Activated naive CD8-positive, alpha-beta T cell treated with anti-CD3 and anti-CD28 coated beads, Interleukin-2, amount 10 ng/mL, durations not matched to agents 7 days and 5 days (primary cell): ENCODE measurements around the gene UFC1. TPM values are rescaled to one million over a fixed set of nuclear protein-coding genes. Genes with fewer than 3 reads are reported as not detected.
A peak's percentile ranks its signal among the peaks of the same experiment; 100 is the strongest.

Experiments used
- ATAC-seq: fragments of 150-1000 bp; cut with Tn5 transposase; one replicate; pipeline ENCODE4 v1.10.0; 2021; ENCODE audit warnings: low read depth, moderate library complexity
- POLR2A ChIA-PET: fragments of 350-600 bp; sonication (Branson Sonifier 250); formaldehyde crosslinking; loops from one replicate; lab custom pipeline; 2021; ENCODE audit warnings: antibody characterized with exemption; lab: Charles Lee
- DNase-seq: peaks from one replicate; pipeline ENCODE4 v3.0.0; 2021
- H3K27ac Mint-ChIP-seq: one replicate; pipeline ENCODE4 v1.8.0; 2022; ENCODE audit warnings: mild to moderate bottlenecking, mixed read lengths
- H3K27me3 Mint-ChIP-seq: one replicate; pipeline ENCODE4 v1.8.0; 2022; ENCODE audit warnings: mild to moderate bottlenecking, moderate library complexity, mixed read lengths
- H3K36me3 Mint-ChIP-seq: one replicate; pipeline ENCODE4 v1.8.0; 2021; ENCODE audit warnings: mild to moderate bottlenecking, mixed read lengths
- H3K4me1 Mint-ChIP-seq: one replicate; pipeline ENCODE4 v1.8.0; 2021; ENCODE audit warnings: mixed read lengths
- H3K4me3 Mint-ChIP-seq: one replicate; pipeline ENCODE4 v1.8.0; 2022; ENCODE audit warnings: mild to moderate bottlenecking, moderate library complexity, mixed read lengths
- H3K9me3 Mint-ChIP-seq: one replicate; pipeline ENCODE4 v1.8.0; 2021; ENCODE audit warnings: mixed read lengths
- total RNA-seq, 2 experiments: library from RNA; stranded (reverse); gene quantifications; one replicate each; pipeline ENCODE4 v1.2.3, GENCODE V29; 2021

UFC1 gene
- total RNA-seq, 2 experiments from 2014 or later = 95.9 to 98.1 TPM

DNA sequence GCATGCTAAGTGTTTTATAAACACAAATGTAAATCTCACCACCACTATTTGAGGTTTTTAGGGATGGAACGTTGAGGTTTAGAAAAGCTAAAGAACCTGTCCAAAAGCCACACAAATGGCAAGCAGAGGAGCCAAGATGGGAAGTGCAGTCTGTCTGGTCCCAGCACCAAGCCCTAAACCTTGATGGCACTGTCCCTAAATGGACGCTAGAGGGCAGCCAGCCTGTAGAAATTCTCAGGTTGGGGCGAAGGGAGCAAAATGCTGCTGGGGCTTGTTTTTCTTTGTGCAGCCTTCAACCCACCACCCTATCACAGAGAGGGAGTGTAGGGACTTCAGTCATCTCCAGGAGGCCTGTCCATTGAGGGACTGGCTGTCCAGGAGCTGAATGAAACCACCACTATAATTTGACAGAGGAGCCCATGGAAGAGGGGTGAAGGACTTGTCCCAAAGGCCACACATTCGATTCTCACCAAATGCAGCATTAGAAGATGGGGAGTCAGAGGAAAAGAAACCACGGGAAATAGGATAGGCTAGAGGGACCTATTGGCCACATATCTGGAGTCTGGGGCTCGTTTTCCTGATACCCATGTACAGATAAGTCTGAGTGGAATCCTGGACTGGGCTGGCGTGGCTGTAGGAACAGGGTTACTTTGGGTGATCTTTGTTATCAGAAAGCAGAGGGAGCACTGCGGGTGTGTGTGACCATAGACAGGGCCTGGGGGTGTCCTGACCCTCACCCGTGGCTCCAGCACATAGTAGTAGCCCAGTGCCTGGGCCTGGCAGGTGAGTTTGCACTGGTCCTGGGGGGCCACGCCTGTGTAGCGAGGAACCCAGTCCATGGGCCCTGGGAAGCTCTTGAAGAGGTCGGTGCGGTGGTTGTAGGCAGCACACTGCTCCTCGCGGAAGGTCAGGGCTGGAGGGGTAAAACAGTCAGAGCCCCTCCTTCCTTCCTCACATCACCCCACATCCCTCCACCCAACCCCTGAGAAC, 39.0 kb downstream of the UFC1 start:
- H3K4me3 Mint-ChIP-seq = no peak overlapping the region

DNA sequence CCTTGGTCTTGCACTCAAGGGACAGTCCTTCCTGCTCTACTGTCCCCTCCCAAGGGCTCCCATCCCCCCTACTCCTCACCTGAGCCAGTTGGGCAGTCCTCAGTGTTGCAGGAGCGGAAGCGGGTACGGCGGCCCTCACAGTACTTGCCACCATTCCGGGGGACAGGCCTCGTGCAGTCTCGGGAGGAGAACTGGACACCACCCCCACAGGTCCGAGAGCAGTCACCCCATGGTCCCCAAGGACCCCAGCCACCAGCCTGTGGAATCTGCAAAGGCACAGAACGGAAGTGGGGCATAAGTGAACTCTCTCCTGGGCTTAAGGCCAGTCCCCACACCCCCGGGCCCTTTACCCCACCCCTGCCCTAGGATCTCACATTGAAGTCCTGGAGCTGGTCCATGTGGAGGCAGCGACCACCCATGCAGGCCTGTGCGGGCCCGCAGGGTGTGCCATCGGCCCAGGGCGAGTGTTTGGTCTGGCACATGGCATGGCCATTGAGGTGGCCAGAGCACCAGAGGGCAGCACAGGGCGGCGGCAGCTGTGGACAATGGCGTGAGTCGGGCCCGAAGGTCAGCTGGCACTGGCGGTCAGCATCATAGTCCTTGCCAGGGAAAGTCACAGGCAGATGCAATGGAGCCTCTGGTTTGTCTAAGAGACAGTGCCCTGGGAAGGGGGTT, 39.9 kb downstream of the UFC1 start:
- Mint-ChIP-seq H3K9me3 (no peaks in the 10 kb centered on the region), H3K4me1 (peaks cover 38% of the 10 kb centered on the region), H3K27me3 (no peaks in the 10 kb centered on the region), H3K36me3 (no peaks in the 10 kb centered on the region), H3K4me3 (no peak overlapping the region), H3K27ac (peak overlapping the region; percentile 90)
- POLR2A ChIA-PET = interaction anchor here (1.2 to 4.1 kb wide), 4 partner anchors 9 to 17 kb away, joined by 4 to 22 read pairs (median 6); partner anchors contain the start of genes B4GALT3 and NDUFS2
- DNase-seq (no peak), ATAC-seq (no peak)

More for the DNA sequence above, 39.0 kb downstream of the UFC1 start:
- Mint-ChIP-seq H3K4me1 (peaks cover 40% of the 10 kb centered on the region), H3K9me3 (no peaks in the 10 kb centered on the region), H3K36me3 (no peaks in the 10 kb centered on the region), H3K27ac (peak overlapping the region; percentile 90), H3K27me3 (no peaks in the 10 kb centered on the region)
- POLR2A ChIA-PET = interaction anchor here (0.5 to 4.1 kb wide), 7 partner anchors 10 to 70 kb away, joined by 3 to 22 read pairs (median 5); partner anchors contain the start of genes B4GALT3, NDUFS2 and TOMM40L
- ATAC-seq (peak; percentile 81), DNase-seq (peak; percentile 58)

DNA sequence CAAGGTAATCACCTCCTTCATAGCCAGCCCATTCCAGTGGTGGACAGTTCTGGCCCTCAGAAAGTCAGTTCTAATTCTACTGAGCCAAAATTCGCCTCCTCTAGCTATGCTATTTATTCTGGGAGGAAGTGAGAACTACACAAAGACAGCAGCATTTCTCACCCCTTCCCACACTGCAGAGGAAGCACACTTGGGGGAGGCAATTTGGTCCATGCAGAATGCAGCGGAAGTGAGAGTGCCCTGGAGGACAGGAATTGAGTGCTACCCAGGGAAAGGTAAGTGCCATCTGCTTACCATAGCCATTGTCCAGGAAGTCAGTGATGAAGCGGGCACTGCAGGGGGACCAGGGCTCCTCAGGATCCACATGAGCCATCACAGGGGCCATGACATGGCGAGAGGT, 41.4 kb downstream of the UFC1 start:
- Mint-ChIP-seq H3K27ac (peak overlapping the region; percentile 70), H3K36me3 (no peaks in the 10 kb centered on the region), H3K4me3 (no peak overlapping the region), H3K27me3 (no peaks in the 10 kb centered on the region), H3K4me1 (peaks cover 40% of the 10 kb centered on the region), H3K9me3 (no peaks in the 10 kb centered on the region)
- no peak for DNase-seq
- POLR2A ChIA-PET = interaction anchor here (1.7 to 1.9 kb wide), 2 partner anchors 10 to 18 kb away, joined by 4 to 7 read pairs; partner anchors contain the start of gene B4GALT3
- peak; percentile 25 for ATAC-seq

DNA sequence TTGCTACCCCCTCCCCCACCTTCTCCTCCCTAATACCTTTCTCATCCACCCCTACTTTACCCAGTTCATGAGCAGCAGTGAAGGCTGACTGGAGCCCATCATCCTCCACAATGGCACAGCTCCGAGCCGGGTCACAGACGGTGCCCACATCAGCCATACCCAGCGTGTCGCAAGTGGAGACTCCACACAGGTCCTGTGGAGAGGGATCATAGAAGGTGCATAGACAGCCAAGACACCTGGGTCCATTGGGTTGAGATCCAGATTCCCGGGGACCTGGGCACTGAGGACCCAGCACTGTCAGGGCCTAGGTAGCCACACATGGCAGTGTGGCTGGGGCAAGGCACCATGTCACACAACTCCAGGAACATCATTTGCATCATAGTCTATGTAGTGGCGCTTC, 42.3 kb downstream of the UFC1 start:
- Mint-ChIP-seq H3K9me3 (no peaks in the 10 kb centered on the region), H3K27ac (no peak overlapping the region), H3K4me3 (no peak overlapping the region), H3K4me1 (peaks cover 50% of the 10 kb centered on the region), H3K36me3 (no peaks in the 10 kb centered on the region), H3K27me3 (no peaks in the 10 kb centered on the region)
- DNase-seq (no peak), ATAC-seq (no peak)
- POLR2A ChIA-PET = no interaction called here

DNA sequence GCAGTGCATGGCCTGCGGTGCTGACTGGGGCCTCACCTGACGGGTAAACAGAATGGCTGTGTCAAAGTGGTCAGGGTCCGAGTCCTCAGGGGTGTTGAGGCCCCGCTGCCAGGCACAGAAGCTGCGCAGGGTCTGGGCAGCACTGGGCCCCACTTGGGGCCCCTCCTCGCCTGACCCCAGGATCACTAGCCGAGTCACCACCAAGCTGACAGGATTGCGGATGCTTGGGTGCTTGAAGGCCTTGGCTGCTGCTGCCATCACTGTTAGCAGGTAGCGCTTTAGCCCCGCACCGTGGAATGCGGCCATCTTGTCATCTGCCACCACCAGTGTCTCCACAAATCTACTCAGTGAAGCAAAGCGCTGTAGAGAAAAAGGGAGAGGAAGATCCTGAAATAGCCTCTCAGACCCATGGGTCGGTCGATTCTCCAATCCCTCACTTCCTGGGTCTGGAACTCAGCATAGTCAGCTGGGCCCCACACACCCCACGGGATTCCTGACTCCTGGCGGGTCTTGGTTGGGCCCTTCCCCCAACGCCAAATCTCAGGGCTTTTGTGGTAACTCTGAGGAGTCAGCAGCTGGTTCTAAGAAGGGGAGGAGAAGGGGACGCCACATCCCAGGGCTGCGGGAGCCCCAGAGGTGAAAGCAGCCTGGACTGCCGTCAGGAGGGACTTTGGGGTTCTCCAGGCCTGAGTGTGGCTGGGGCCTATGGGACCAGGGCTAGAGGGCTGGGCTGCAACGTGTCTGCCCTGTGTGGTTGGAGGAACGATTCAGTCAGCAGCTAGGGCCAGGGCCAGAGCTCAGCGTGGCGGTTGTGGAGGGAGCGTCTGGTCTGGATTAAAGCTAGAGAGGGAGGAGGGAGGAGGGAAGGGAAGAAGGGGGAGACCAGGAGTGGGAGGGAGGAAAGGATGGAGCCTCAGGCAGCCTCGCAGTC, 43.0 kb downstream of the UFC1 start:
- Mint-ChIP-seq H3K4me1 (peaks cover 55% of the 10 kb centered on the region), H3K27ac (peak overlapping the region; percentile 85)

DNA sequence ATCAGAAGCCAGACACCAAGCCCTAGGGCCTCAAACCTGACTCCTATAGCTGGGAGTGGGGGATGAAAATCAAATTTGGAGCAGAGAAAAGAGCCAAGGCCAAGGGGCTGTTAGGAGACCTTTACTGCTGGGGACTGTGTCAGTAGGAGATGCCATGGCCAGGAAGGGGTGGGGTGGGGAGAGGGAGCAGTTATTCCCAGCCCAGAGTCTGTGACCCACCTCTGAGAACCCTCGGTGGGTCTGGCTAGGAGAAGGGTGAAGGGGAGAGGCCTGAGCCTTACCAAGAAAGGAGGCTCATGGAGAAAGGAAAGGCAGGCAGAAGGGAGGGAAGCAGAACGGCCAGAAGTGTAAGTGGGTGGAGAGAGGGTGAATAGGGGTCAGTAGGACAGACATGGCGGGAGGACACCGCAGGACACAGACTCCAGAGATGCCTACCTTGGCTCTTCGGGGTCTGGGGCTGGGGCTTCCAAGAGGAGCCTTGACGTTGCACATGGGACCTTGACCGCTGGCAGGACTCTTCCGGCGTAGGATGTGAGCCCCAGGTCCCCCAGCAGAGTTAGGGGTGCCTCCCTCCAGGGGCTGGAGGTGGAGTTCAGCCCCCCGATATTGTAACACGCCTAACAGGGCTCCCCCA, 43.9 kb downstream of the UFC1 start:
- no peak for DNase-seq
- no peak overlapping the region for H3K4me3 Mint-ChIP-seq
- no peaks in the 10 kb centered on the region for H3K27me3 Mint-ChIP-seq
- no peak for ATAC-seq
- POLR2A ChIA-PET = interaction anchor here (0.6 to 1.9 kb wide), 5 partner anchors 12 to 100 kb away, joined by 3 to 8 read pairs (median 7); partner anchors contain the start of gene TOMM40L
- H3K9me3 Mint-ChIP-seq = no peaks in the 10 kb centered on the region
- H3K36me3 Mint-ChIP-seq = peaks cover 2% of the 10 kb centered on the region
- H3K27ac Mint-ChIP-seq = peak overlapping the region; percentile 85
- peaks cover 53% of the 10 kb centered on the region for H3K4me1 Mint-ChIP-seq

More for the DNA sequence above, 43.0 kb downstream of the UFC1 start:
- ATAC-seq (no peak), DNase-seq (no peak)
- no peaks in the 10 kb centered on the region for H3K36me3 Mint-ChIP-seq
- POLR2A ChIA-PET = interaction anchor here (0.6 to 1.9 kb wide), 4 partner anchors 11 to 109 kb away, joined by 3 to 7 read pairs (median 5); no protein-coding TSS in a partner anchor
- H3K27me3 Mint-ChIP-seq = no peaks in the 10 kb centered on the region
- H3K4me3 Mint-ChIP-seq = no peak overlapping the region
- no peaks in the 10 kb centered on the region for H3K9me3 Mint-ChIP-seq

DNA sequence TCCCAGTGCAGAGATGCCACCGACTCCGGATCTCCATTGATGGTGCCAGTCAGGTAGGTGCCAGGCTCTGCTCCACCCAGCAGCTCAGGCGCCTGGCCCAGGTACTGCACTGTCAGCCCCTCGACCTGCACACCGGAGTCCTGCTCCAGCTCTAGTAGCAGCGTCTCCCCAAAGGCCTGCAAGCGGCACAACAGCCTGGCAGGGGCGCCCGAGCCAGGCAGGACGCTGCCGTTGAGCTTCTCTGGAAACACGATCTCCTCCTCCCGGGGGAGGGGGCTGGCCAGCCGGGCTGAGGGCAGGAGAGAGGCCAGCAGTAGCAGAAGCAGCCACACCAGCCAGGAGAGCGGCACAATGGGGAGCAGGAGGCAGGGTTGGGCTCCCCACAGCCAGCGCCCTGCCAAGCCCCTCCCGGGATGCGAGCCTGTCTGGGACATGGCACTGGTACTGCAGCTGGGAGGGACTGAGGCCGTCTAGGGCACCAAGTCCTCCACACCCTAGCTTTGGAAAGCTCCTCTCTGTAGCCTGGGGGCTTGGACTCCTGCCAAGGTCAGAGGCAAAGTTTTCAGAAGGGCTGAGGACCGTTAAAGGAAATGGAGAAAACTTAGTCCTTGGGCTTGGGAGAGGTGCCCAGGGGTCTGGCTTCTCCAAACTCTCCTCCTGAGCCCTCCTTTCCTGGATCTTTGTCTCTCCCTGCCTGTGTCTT, 44.6 kb downstream of the UFC1 start:
- POLR2A ChIA-PET = interaction anchor here (1.0 to 1.9 kb wide), 5 partner anchors 13 to 33 kb away, joined by 3 to 8 read pairs (median 7); partner anchors contain the start of genes PPOX and TOMM40L
- no peaks in the 10 kb centered on the region for H3K27me3 Mint-ChIP-seq
- no peak for DNase-seq
- no peak for ATAC-seq
- peak overlapping the region; percentile 64 for H3K27ac Mint-ChIP-seq
- H3K9me3 Mint-ChIP-seq = no peaks in the 10 kb centered on the region
- peaks cover 2% of the 10 kb centered on the region for H3K36me3 Mint-ChIP-seq
- no peak overlapping the region for H3K4me3 Mint-ChIP-seq
- H3K4me1 Mint-ChIP-seq = peaks cover 54% of the 10 kb centered on the region

DNA sequence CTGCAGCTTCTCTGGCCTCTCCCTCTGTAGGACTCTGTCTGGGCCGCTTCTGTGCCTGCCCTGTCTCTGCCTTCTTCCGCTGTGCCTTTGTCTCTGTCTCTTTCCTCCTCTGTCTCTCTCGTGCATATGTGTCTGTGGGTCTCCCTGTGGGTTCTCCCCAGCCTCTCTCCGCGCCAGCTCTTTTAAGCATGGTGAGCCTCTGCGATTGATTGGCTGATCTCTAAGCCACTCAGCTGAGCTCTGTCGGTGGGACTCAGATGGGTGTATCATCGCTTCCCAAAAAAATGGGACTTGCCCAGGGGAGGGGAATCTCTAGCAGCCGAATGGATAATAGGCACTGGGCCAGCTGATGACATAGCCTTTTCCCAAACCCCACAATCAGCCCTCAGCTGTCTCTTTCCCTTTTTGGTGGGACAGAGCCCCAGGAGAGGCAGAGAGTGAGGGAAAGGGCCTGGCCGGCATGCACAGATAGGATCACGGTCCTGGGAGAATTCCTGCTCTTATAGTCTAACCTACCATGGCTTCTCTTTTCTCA, 45.2 kb downstream of the UFC1 start, which contains the start of gene ADAMTS4:
Gene ADAMTS4, minus strand, starts transcription at position 158 of the 535 bp plus-strand sequence. CDS start 427 bp downstream, outside the sequence.
- POLR2A ChIA-PET = interaction anchor here (1.0 to 1.7 kb wide), 4 partner anchors 17 to 33 kb away, joined by 3 to 8 read pairs (median 6); partner anchors contain the start of genes PPOX and TOMM40L
- Mint-ChIP-seq H3K36me3 (peaks cover 2% of the 10 kb centered on the region), H3K9me3 (no peaks in the 10 kb centered on the region), H3K4me3 (peak within 1 kb of the TSS; percentile 76), H3K4me1 (peaks cover 58% of the 10 kb centered on the region), H3K27ac (peak within 1 kb of the TSS; percentile 97), H3K27me3 (no peaks in the 10 kb centered on the region)
- ATAC-seq = no peak
- no peak for DNase-seq

DNA sequence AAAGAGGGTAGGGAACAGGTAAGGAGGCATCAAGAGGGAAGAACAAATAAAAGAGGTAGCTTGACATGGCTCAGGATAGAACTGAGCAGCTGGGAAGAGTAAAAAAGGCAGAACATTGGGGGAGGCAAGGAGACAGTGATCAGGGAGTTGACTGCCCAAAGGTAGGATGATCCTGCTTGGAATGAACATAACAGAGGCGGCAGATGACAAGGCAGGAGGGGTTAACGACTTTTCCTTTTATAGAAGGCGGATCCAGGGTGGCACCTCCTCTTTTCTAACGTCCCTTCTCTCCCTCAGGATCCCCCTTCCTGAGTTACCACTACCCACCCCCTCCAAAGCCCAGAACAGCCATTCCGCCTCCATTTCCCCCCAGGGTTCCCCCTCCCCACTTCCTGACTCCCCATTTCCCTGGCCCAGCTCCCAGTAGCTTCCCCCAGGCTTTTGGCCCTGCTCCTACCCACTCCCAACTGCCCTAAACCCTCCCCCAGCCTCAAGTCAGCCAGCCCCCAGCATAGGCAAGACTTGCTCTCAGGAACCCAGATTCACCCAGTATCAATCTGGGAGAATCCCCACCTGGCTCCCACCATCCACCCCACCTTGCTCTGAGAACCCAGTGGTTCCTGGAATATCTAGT, 45.8 kb downstream of the UFC1 start:
- POLR2A ChIA-PET = interaction anchor here (1.4 kb wide), 2 partner anchors 26 to 34 kb away, joined by 6 to 8 read pairs; partner anchors contain the start of genes PPOX and TOMM40L
- Mint-ChIP-seq H3K27me3 (no peaks in the 10 kb centered on the region), H3K36me3 (peaks cover 9% of the 10 kb centered on the region), H3K9me3 (no peaks in the 10 kb centered on the region), H3K4me3 (peak overlapping the region; percentile 76), H3K4me1 (peaks cover 63% of the 10 kb centered on the region), H3K27ac (peak overlapping the region; percentile 97)
- no peak for DNase-seq
- no peak for ATAC-seq

DNA sequence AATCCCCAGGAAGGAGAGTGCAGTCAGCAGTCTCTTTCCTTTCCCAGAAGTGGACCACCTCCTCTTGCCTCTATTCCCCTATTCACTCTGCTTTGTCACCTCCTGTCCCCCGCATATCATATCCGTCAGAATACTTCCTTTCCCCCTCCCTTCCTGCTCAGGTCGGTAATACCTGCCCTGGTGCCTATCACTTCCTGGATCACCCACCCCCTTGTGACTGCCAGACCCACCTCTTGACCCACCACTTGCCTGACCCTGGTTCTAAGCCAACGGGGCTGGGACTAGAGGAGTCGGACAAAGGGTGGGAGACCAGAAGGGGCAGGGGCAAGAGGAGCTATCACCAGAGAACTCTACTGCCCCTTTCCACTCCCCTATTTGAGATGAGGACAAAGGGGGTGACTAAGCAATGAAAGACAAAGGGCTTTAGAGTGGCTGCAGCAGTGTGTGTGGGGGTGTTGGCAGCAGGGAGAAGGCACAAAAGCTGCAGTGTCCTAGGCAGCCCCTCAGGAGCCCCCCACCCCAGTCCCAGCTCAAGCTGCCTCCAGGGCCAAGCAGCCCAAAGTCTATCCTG, 46.7 kb downstream of the UFC1 start:
- Mint-ChIP-seq H3K27me3 (no peaks in the 10 kb centered on the region), H3K36me3 (peaks cover 13% of the 10 kb centered on the region), H3K9me3 (no peaks in the 10 kb centered on the region), H3K4me3 (peak overlapping the region; percentile 76), H3K4me1 (peaks cover 62% of the 10 kb centered on the region), H3K27ac (peak overlapping the region; percentile 97)
- DNase-seq (no peak), ATAC-seq (peak; percentile 14)
- POLR2A ChIA-PET = interaction anchor here (0.6 to 4.9 kb wide), 6 partner anchors 9 to 105 kb away, joined by 3 to 53 read pairs (median 7); partner anchors contain the start of gene TOMM40L
